IPS-18c (cell line): ENCODE data around the gene RAF1.
"Not testable (repeated sequence)": the region's sequence is repeated elsewhere in the genome, so short reads cannot be mapped to it uniquely, and the experiment has no call there.

Source experiments
- H3K4me3 ChIP-seq: 2 replicates; pipeline ENCODE4 v1.7.0; 2013; ENCODE audit warnings: low read depth, mild to moderate bottlenecking, low read length, moderate library complexity; ENCODE audit not compliant: insufficient read depth
- H3K9me3 ChIP-seq: one replicate; pipeline ENCODE4 v1.6.1; 2013; ENCODE audit warnings: mild to moderate bottlenecking, low read length, moderate library complexity; ENCODE audit not compliant: control insufficient read depth, insufficient read depth

The RAF1 gene

DNA sequence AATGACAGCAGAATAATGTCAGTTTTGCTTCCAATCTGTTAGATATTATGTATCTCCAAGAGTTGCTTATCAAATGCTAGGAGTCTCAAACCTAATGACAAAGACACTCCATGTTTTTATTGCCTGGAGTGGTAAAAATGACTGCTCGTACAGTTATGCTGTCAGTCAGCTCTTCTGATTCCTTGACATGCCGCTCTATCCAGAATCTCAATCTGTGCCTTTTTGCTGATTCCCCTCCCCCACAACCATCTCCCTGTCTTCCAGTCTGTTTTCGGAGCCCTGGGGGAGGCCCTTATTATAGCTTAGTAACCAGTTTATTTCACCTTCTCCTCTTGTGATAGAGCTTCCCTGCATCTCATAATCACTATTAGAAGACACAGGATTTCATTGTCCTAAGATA, 104.4 kb downstream of the RAF1 start:
- Histone ChIP-seq H3K9me3 (no peaks in the 10 kb centered on the region), H3K4me3 (no peak overlapping the region)

DNA sequence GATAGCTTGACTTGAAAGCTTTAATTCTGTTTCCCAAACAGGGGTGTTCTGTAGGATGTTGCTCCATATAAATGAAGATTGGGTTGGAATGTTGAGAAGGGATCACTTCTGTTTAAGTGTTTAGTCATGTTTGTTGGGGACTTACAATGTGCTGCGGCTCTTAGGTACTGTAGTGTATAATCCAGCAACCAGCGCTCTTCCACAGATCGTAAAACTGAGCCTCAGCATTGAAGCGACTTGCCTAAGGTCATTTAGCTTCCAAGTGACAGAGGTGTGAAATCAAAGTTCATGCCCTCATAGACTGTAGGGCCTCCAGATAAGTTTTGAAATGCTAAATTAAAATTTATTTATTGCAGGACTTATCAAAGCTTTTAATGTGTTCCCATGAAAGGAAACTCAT, 105.2 kb downstream of the RAF1 start:
- H3K9me3 ChIP-seq = no peaks in the 10 kb centered on the region
- no peak overlapping the region for H3K4me3 ChIP-seq

- Histone ChIP-seq H3K9me3 (no peaks in the 10 kb centered on the region), H3K4me3 (peak overlapping the region; percentile 95)
These were observed 106.3 kb downstream of the RAF1 start for GRCh38 chr3:12557473-12558100.

DNA sequence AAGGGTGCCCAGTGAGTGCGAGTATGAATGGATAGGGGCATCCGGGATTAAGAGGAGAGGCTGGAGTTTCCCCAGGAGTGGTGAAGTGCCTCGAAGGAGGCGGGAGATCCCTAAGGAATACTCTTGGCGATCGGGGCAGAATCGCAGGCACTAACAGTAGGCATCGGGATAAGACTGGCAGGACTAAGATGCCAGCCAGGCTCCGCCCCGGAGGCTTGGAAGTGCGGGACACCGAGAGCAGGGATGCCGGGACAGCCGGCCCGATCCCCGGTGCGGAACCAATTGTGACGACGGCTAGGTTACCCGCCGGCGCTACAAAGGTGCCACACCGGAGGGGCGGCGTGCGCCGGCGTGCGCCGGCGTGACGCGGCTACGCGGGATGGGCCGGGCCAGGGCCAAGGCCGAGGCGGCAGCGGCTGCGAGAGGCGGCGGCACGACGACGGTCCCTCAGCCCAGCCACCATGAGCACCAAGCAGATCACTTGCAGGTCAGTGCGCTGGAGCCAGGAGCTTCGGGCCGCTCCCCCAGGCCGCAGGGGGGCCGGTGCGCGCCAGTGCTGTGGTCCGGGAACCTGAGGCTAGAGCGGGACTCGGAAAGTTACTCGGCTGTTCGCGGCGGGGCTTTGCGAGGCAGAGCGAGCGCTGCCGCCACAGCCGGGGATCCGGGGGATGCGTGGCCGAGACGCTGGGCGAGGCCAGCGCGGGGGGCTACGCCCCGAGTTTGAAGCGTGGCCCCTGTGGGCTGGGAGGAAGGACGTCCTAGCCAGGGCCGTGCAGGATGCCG, 107.0 kb downstream of the RAF1 start, which contains the start of gene MKRN2:
Gene MKRN2, plus strand, starts transcription at position 398 of the 783 bp plus-strand sequence. Its CDS starts 64 bp downstream, at position 462.
- Histone ChIP-seq H3K9me3 (no peaks in the 10 kb centered on the region), H3K4me3 (peak within 1 kb of the TSS; percentile 95)

DNA sequence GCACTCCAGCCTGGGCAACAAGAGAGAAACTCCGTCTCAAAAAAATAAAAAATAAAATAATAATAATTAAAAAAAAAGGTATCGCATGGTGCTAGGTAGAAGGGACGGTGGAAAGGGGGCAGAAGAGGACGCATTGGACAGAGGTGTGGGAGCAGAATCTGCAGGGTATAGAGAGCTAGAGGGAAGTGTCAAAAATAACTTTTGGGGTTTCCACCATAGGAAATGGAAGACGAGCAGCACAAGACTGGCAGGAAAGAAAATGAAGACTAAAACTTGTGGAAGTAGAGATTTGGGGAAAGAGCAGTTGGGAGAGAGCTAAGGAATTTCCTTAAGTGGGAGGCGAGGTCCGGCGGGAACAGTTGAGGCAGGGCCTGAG, 107.6 kb downstream of the RAF1 start:
- peak overlapping the region; percentile 95 for H3K4me3 ChIP-seq

GRCh38 chr3:12553921-12554391, 110.0 kb downstream of the RAF1 start:
- Histone ChIP-seq H3K4me3 (peak overlapping the region; percentile 22; the same call in 1 of the 2 replicates), H3K9me3 (no peaks in the 10 kb centered on the region)

More for the DNA sequence above, 107.6 kb downstream of the RAF1 start:
- no peaks in the 10 kb centered on the region for H3K9me3 ChIP-seq

DNA sequence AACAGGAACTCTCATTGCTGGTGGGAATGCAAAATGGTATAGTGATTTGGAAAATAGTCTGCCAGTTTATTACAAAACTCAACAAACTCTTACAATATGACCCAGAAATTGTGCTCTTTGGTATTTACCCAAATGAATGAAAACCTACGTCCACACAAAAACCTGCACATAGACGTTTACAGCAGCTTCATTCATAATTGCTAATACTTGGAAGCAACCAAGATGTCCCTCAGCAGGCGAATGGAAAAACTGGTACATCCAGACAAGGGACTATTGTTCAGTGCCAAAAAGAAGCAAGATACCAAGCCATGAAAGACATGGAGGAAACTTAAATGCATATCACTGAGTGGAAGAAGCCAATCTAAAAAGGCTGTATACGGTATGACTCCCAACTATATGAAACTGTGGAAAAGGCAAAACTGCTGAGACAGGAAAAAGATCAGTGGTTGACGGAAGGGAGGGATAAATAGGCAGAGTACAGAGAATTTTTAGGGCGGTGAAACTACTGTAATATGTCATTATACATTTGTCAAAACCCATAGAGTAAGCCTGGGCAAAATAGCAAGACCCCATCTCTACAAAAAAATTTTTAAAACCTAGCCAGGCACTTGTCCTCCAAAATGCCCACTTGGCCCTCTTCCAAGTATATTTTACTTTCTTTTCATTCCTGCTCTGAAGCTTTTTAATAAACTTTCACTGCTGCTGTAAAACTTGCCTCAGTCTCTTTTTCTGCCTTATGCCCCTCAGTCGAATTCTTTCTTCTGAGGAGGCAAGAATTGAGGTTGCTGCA, 113.8 kb downstream of the RAF1 start:
- Histone ChIP-seq H3K9me3 (no peaks in the 10 kb centered on the region), H3K4me3 (no peak overlapping the region)

GRCh38 chr3:12545473-12545791, 118.5 kb downstream of the RAF1 start, which contains the start of gene MKRN2OS:
MKRN2OS (minus strand) TSS chr3:12545499; CDS start chr3:12545464, 35 bp downstream.
- Histone ChIP-seq H3K9me3 (no peaks in the 10 kb centered on the region), H3K4me3 (no peak within 1 kb of the TSS)

DNA sequence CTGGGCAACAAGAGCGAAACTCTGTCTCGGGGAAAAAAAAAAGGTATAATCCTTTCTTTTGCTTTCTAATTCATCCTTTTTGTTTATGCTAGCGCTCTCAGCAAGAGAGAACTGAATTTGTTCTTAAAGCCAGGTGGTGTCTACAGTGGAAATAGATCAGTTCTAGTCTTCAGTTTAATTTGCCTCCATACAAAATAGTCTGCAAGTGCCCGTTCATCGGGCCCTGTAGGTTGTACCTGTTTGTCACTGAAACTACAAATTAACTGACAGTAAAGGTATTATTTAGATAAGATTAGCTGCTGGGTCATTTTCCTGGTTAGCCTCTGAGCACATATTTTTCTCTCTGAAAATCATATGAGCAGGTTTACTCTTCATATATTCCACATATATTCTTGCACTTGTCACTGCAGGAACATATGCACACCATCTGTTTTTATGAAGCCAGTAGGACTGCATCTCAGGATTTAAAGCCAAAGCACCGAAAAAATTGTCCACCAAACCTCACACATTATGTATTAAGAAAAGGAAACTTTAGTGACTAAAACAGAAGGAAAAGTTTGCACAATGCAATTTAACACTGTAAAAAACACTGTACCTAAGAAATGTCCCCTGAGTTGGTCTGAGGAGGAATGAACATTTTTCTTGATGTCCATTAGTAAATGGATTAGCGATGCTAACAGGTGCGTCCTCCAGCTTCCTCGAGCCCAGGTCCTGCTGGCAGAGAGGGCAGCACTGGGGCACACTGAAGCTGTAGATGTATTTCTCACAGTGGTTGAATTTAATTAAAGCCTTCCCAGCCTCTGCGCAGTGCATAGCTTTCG, 119.1 kb downstream of the RAF1 start:
- Histone ChIP-seq H3K4me3 (no peak overlapping the region), H3K9me3 (no peaks in the 10 kb centered on the region)

GRCh38 chr3:12543497-12543896, 120.4 kb downstream of the RAF1 start:
- H3K4me3 ChIP-seq, H3K9me3 ChIP-seq: not testable (repeated sequence)

- Histone ChIP-seq H3K9me3 (no peaks in the 10 kb centered on the region), H3K4me3 (no peak overlapping the region)
These were observed 122.3 kb downstream of the RAF1 start for GRCh38 chr3:12541625-12542024.

GRCh38 chr3:12536423-12536822, 127.5 kb downstream of the RAF1 start:
- Histone ChIP-seq H3K9me3 (no peaks in the 10 kb centered on the region), H3K4me3 (no peak overlapping the region)
